HG02759 (cell line): Measurements from ENCODE around the gene SARNP.
"Not testable (repeated sequence)": the region's sequence is repeated elsewhere in the genome, so short reads cannot be mapped to it uniquely, and the experiment has no call there.

Experiments used
- ATAC-seq: cut with Tn5 transposase; IDR thresholded peaks from one replicate; pipeline ENCODE4 v1.9.1; 2021; ENCODE audit warnings: mild to moderate bottlenecking, moderate library complexity; ENCODE audit not compliant: unreplicated experiment

SARNP gene

GRCh38 chr12:55839345-55840140, 22.0 kb upstream of the SARNP start:
- ATAC-seq = no peak

- no peak for ATAC-seq
Measured at GRCh38 chr12:55838361-55838760, 20.8 kb upstream of the SARNP start.

GRCh38 chr12:55834400-55834799, 16.9 kb upstream of the SARNP start:
- not testable (repeated sequence) for ATAC-seq

- ATAC-seq = no peak
Measured at GRCh38 chr12:55833056-55833455, 15.5 kb upstream of the SARNP start.

GRCh38 chr12:55831447-55831815, 13.9 kb upstream of the SARNP start:
- no peak for ATAC-seq

- ATAC-seq = no peak
Measured at GRCh38 chr12:55830601-55831446, 13.3 kb upstream of the SARNP start.

GRCh38 chr12:55829967-55830600, 12.6 kb upstream of the SARNP start:
- ATAC-seq = peak; percentile 32

- no peak for ATAC-seq
Measured at GRCh38 chr12:55828357-55828756, 10.8 kb upstream of the SARNP start.

- no peak for ATAC-seq
Measured at GRCh38 chr12:55827806-55828205, 10.3 kb upstream of the SARNP start.

GRCh38 chr12:55824726-55825125, 7.2 kb upstream of the SARNP start:
- ATAC-seq = no peak

- ATAC-seq = no peak
Measured at GRCh38 chr12:55823419-55823818, 5.9 kb upstream of the SARNP start.

GRCh38 chr12:55822228-55822627, 4.7 kb upstream of the SARNP start:
- no peak for ATAC-seq

GRCh38 chr12:55820679-55821078, 3.2 kb upstream of the SARNP start:
- no peak for ATAC-seq

GRCh38 chr12:55818886-55819285, 1.4 kb upstream of the SARNP start:
- no peak for ATAC-seq

GRCh38 chr12:55818140-55818728, 710 bp upstream of the SARNP start:
- peak; percentile 32 for ATAC-seq

- no peak for ATAC-seq
Measured at GRCh38 chr12:55816881-55817344, 611 bp downstream of the SARNP start.

GRCh38 chr12:55815473-55815872, 2.1 kb downstream of the SARNP start:
- no peak for ATAC-seq

- ATAC-seq = no peak
Measured at GRCh38 chr12:55814257-55814656, 3.3 kb downstream of the SARNP start.

GRCh38 chr12:55812088-55812487, 5.4 kb downstream of the SARNP start:
- no peak for ATAC-seq

GRCh38 chr12:55809274-55809673, 8.2 kb downstream of the SARNP start:
- ATAC-seq = no peak

- ATAC-seq = no peak
Measured at GRCh38 chr12:55806982-55807381, 10.5 kb downstream of the SARNP start.
